ENCODE data around the gene SLC6A18. TPM values are rescaled to one million over a fixed set of nuclear protein-coding genes. Genes with fewer than 3 reads are reported as not detected.

Gene SLC6A18
- total and polyA plus RNA-seq, 2 of the 13 experiments (the other 11 are each of a cell fraction or from before 2014, with no cell fraction given) = not detected

- in situ Hi-C loops (cut with HindIII; ENCODE audit: extremely low pct_ligation_motif_present, low pct_unique_long_range_greater_than_20kb) = no loop called here
- ATAC-seq = no peak
- peaks cover 1 to 3% of the 10 kb centered on the region in 2 experiments; a peak in 3 of 5 replicates for H3K27me3 ChIP-seq (ENCODE audit: control insufficient read depth in 1 of 2, insufficient read depth in 2 of 2, low read length in 2 of 2)
These were observed 34.8 kb downstream of the SLC6A18 start for GRCh38 chr5:1259806-1260480.

GRCh38 chr5:1261643-1262042, 36.5 kb downstream of the SLC6A18 start:
- no TSS peak for BruUV-seq (replicated peaks)
- CTCF ChIA-PET (ENCODE audit: low intra/inter-chr PET ratio, low total read pairs) = no interaction called here
- ATAC-seq (no peak), FAIRE-seq (no peak), DNase-seq (ENCODE audit: low spot score) (no peak)
- no peaks in the 10 kb centered on the region for H3K4me1 ChIP-seq (ENCODE audit: insufficient read depth, low read length)
- 70% methylated on average over 6 of the region's 10 CpGs for WGBS (ENCODE audit: low lambda C conversion rate)
- no peaks in the 10 kb centered on the region for H3K9me3 ChIP-seq (ENCODE audit: low read length)
- H3K9ac ChIP-seq (ENCODE audit: insufficient read depth, low read depth, low read length) = no peak overlapping the region
- H3K27me3 ChIP-seq (ENCODE audit: control insufficient read depth in 1 of 2, insufficient read depth in 2 of 2, low read length in 2 of 2) = peaks cover 1 to 11% of the 10 kb centered on the region in 2 experiments; a peak in 2 of 5 replicates
- POLR2A ChIA-PET = no interaction called here
- H3K27ac ChIP-seq (ENCODE audit: extremely low read length, insufficient read depth, low read length) = no peak overlapping the region
- H3K4me3 ChIP-seq (replicated peaks in 1 of 3; ENCODE audit: insufficient read depth in 1 of 3, low read depth in 2 of 3, low read length in 3 of 3) = no peak overlapping the region
- H3K36me3 ChIP-seq (replicated peaks in 1 of 2; ENCODE audit: control insufficient read depth in 1 of 2, insufficient read depth in 2 of 2, low read length in 2 of 2) = no peaks in the 10 kb centered on the region; a peak in 1 of 5 replicates
- TF ChIP-seq TCF7L2 (IDR thresholded peaks at IDR 0.05; ENCODE audit: low read depth, low read length) = no peak
- TF ChIP-seq ZNF160 (CRISPR knock-in tag; IDR thresholded peaks at IDR 0.05) = no peak
- TF ChIP-seq ZNF329 (CRISPR knock-in tag; IDR thresholded peaks at IDR 0.05; ENCODE audit: low read depth) = no peak
- no peak for TF ChIP-seq MTA1 (CRISPR knock-in tag; IDR thresholded peaks at IDR 0.05; ENCODE audit: borderline replicate concordance)
- no peak for TF ChIP-seq DPF2 (CRISPR knock-in tag; IDR thresholded peaks at IDR 0.05; ENCODE audit: borderline replicate concordance, low read depth)
- TF ChIP-seq HNRNPK (IDR thresholded peaks at IDR 0.05; ENCODE audit: low read depth, low read length, poor library complexity, severe bottlenecking) = no peak
- TF ChIP-seq PLRG1 (conservative IDR thresholded peaks at IDR 0.05) = no peak
- no peak overlapping the region for H2AFZ ChIP-seq (ENCODE audit: low read length)
- H4K20me1 ChIP-seq (ENCODE audit: insufficient read depth, low read length) = no peaks in the 10 kb centered on the region
- H3K4me2 ChIP-seq (ENCODE audit: low read depth, low read length) = no peak overlapping the region
- in situ Hi-C loops (cut with HindIII; ENCODE audit: extremely low pct_ligation_motif_present, low pct_unique_long_range_greater_than_20kb) (no loop called here), intact Hi-C loops (cut with micrococcal nuclease; ENCODE audit: unreplicated experiment) (no loop called here)
- H3K79me2 ChIP-seq (ENCODE audit: insufficient read depth, low read length) = no peaks in the 10 kb centered on the region

More at GRCh38 chr5:1259806-1260480, 34.8 kb downstream of the SLC6A18 start:
- H3K36me3 ChIP-seq (replicated peaks in 1 of 2; ENCODE audit: control insufficient read depth in 1 of 2, insufficient read depth in 2 of 2, low read length in 2 of 2) = no peaks in the 10 kb centered on the region; a peak in 1 of 5 replicates
- WGBS (ENCODE audit: low lambda C conversion rate) = 73% methylated on average over 16 of the region's 23 CpGs
- H3K27ac ChIP-seq (ENCODE audit: extremely low read length, insufficient read depth, low read length) = no peak overlapping the region
- no peaks in the 10 kb centered on the region for H3K9me3 ChIP-seq (ENCODE audit: low read length)
- H3K79me2 ChIP-seq (ENCODE audit: insufficient read depth, low read length) = no peaks in the 10 kb centered on the region
- no peak overlapping the region for H3K9ac ChIP-seq (ENCODE audit: insufficient read depth, low read depth, low read length)
- FAIRE-seq (no peak), DNase-seq (ENCODE audit: low spot score) (no peak)
- H3K4me2 ChIP-seq (ENCODE audit: low read depth, low read length) = no peak overlapping the region
- no TSS peak for BruUV-seq (replicated peaks)
- H4K20me1 ChIP-seq (ENCODE audit: insufficient read depth, low read length) = no peaks in the 10 kb centered on the region
- CTCF ChIA-PET (ENCODE audit: low intra/inter-chr PET ratio, low total read pairs) = no interaction called here
- H2AFZ ChIP-seq (ENCODE audit: low read length) = no peak overlapping the region
- H3K4me3 ChIP-seq (replicated peaks in 1 of 3; ENCODE audit: insufficient read depth in 1 of 3, low read depth in 2 of 3, low read length in 3 of 3) = no peak overlapping the region
- POLR2A ChIA-PET = no interaction called here
- intact Hi-C loops (cut with micrococcal nuclease; ENCODE audit: unreplicated experiment) = no loop called here
- H3K4me1 ChIP-seq (ENCODE audit: insufficient read depth, low read length) = no peaks in the 10 kb centered on the region
- no peak for TF ChIP-seq ZNF251 (CRISPR knock-in tag; IDR thresholded peaks at IDR 0.05)
- TF ChIP-seq MNT (IDR thresholded peaks at IDR 0.05) = peak; percentile 79
- peak; percentile 26; the same call in 1 of the 2 replicates for TF ChIP-seq HNF4A (CRISPR knock-in tag; IDR thresholded peaks at IDR 0.05)

Measured in HepG2 (cell line).